GM12878 (cell line): Measurements from ENCODE around the gene NCDN. TPM values are rescaled to one million over a fixed set of nuclear protein-coding genes. Genes with fewer than 3 reads are reported as not detected.

ENCODE experiments used
- ATAC-seq: fragments of 200-7000 bp; cut with Tn5 transposase; 3 replicates; pipeline ENCODE4 v1.9.1; 2020; ENCODE audit warnings: mild to moderate bottlenecking, moderate library complexity
- BruUV-seq: library from RNA; stranded (reverse); fragments of 400-500 nt; replicated peaks from 2 replicates; lab custom pipeline; 2021; lab: Mats Ljungman, UMichigan
- CTCF ChIA-PET: fragments of 300-600 bp; sonication (Branson Sonifier 250); formaldehyde crosslinking; extraction: SDS; loops from one replicate; lab custom pipeline; 2021; ENCODE audit warnings: inconsistent platforms; lab: Yijun Ruan, JAX
- POLR2A ChIA-PET: fragments of 350-600 bp; formaldehyde crosslinking; extraction: SDS; loops from one replicate; lab custom pipeline; 2021; ENCODE audit warnings: inconsistent platforms; lab: Charles Lee
- RAD21 ChIA-PET: fragments of 300-600 bp; sonication (Branson Sonifier 250); formaldehyde crosslinking; loops from one replicate; lab custom pipeline; 2023; ENCODE audit warnings: antibody characterized with exemption; ENCODE audit not compliant: unreplicated experiment; lab: Charles Lee
- SMC1A ChIA-PET: fragments of 300-600 bp; sonication (Branson Sonifier 250); formaldehyde crosslinking; loops from one replicate; lab custom pipeline; 2023; ENCODE audit not compliant: unreplicated experiment, uncharacterized antibody; lab: Charles Lee
- DNase-seq: peaks from one replicate; pipeline ENCODE4 v3.0.0-alpha.2; 2011; ENCODE audit warnings: low read depth, low spot score
- FAIRE-seq: peaks from 3 replicates; lab custom pipeline; 2011; peaks lifted over from hg19 to GRCh38; lab: Jason Lieb, UNC
- H2AFZ ChIP-seq: 2 replicates; pipeline ENCODE4 v1.6.0; 2011; ENCODE audit warnings: low read depth, low read length, control low read depth; ENCODE audit not compliant: control insufficient read depth
- H3K27ac ChIP-seq: 2 replicates; pipeline ENCODE4 v1.5.1; 2011; ENCODE audit warnings: control low read depth; ENCODE audit not compliant: control insufficient read depth, insufficient read depth
- H3K27me3 ChIP-seq, 2 experiments: replicated peaks in 1 of 2; 2 replicates each; pipeline versions ENCODE4 v1.6.0 to v1.6.1; 2011; ENCODE audit warnings: low read length in 1 of 2; ENCODE audit not compliant: control insufficient read depth in 2 of 2, insufficient read depth in 2 of 2
- H3K36me3 ChIP-seq, 2 experiments: 2 replicates each; pipeline ENCODE4 v1.5.1; 2011; ENCODE audit warnings: low read length in 1 of 2; ENCODE audit not compliant: control insufficient read depth in 2 of 2, insufficient read depth in 2 of 2
- H3K4me1 ChIP-seq: 2 replicates; pipeline ENCODE4 v1.6.1; 2011; ENCODE audit warnings: mild to moderate bottlenecking, low read length, moderate library complexity, mixed read lengths; ENCODE audit not compliant: control insufficient read depth, insufficient read depth
- H3K4me2 ChIP-seq: 2 replicates; pipeline ENCODE4 v1.6.0; 2011; ENCODE audit warnings: control low read depth; ENCODE audit not compliant: control insufficient read depth, insufficient read depth
- H3K4me3 ChIP-seq: fragments of 200-600 bp; sonication (generic); 2 replicates; pipeline ENCODE4 v1.5.1; 2016
- H3K79me2 ChIP-seq: 2 replicates; pipeline ENCODE4 v1.6.0; 2011; ENCODE audit warnings: low read length; ENCODE audit not compliant: control insufficient read depth, insufficient read depth
- H3K9ac ChIP-seq: 2 replicates; pipeline ENCODE4 v1.8.0; 2011; ENCODE audit warnings: low read length, control low read depth, mixed read lengths; ENCODE audit not compliant: control insufficient read depth, insufficient read depth
- H3K9me3 ChIP-seq: replicated peaks from 3 replicates; pipeline ENCODE4 v1.5.1; 2011; ENCODE audit warnings: mild to moderate bottlenecking, low read length; ENCODE audit not compliant: control insufficient read depth, insufficient read depth
- H4K20me1 ChIP-seq: 2 replicates; pipeline ENCODE4 v1.6.0; 2011; ENCODE audit not compliant: control insufficient read depth, insufficient read depth
- BACH1 ChIP-seq: fragments of 450-650 bp; IDR thresholded peaks from 2 replicates; pipeline ENCODE4 v1.6.1; 2017; ENCODE audit warnings: mild to moderate bottlenecking, borderline replicate concordance
- DPF2 ChIP-seq: fragments of 450-650 bp; IDR thresholded peaks from 2 replicates; pipeline ENCODE4 v1.6.1; 2017; ENCODE audit warnings: mild to moderate bottlenecking
- SMAD1 ChIP-seq: fragments of 450-650 bp; IDR thresholded peaks from 2 replicates; pipeline ENCODE4 v1.6.1; 2018; ENCODE audit warnings: mild to moderate bottlenecking, low read depth; ENCODE audit not compliant: partially characterized antibody
- SMC3 ChIP-seq: IDR thresholded peaks from 2 replicates; pipeline ENCODE4 v1.6.1; 2011; ENCODE audit warnings: low read length, improper control_type of control experiment, borderline replicate concordance
- STAT1 ChIP-seq: fragments of 450-650 bp; conservative IDR thresholded peaks from 2 replicates; pipeline ENCODE4 v1.6.1; 2014; ENCODE audit warnings: antibody characterized with exemption, mild to moderate bottlenecking
- SUPT20H ChIP-seq: IDR thresholded peaks from 2 replicates; pipeline ENCODE4 v1.6.1; 2011; ENCODE audit warnings: low read depth, mild to moderate bottlenecking, low read length, moderate library complexity, borderline replicate concordance; ENCODE audit not compliant: control insufficient read depth
- ZZZ3 ChIP-seq: IDR thresholded peaks from 2 replicates; pipeline ENCODE4 v1.6.1; 2011; ENCODE audit warnings: low read depth; ENCODE audit not compliant: control insufficient read depth, insufficient read length
- WGBS: methylation state at CpG from one replicate; pipeline ENCODE4 v1.1.6; 2016; ENCODE audit warnings: low lambda C conversion rate; ENCODE audit not compliant: insufficient replicate concordance, insufficient coverage; ENCODE audit errors: missing lambda C conversion rate; 5-methylcytosine and 5-hydroxymethylcytosine counted together
- in situ Hi-C: fragments of 300-500 bp; cut with MboI; formaldehyde crosslinking; loops from 9 replicates; pipeline ENCODE4 v1.14.3; 2018; ENCODE audit warnings: mixed read lengths
- intact Hi-C: fragments of 100-400 bp; cut with micrococcal nuclease; formaldehyde crosslinking; loops from one replicate; pipeline ENCODE4 v1.14.2; 2022; ENCODE audit not compliant: unreplicated experiment
- polyA plus RNA-seq, 11 experiments: library from polyadenylated mRNA; depleted of rRNA in 4 of 11; unstranded in 6 of 11; stranded (reverse) in 5 of 11; fragments of >200 nt; fragmentation: Nextera tagmentation in 4 of 11; fragmentation: Illumina TruSeq in 1 of 11; extraction: Ambion mirVana in 4 of 11; extraction: Trizol in 1 of 11; gene quantifications; 1 replicate in 1 of 11; 2 replicates in 10 of 11; pipeline versions ENCODE4 v1.2.1 to v1.2.3, GENCODE V29; 2011 to 2016; ENCODE audit warnings: inconsistent platforms in 2 of 11, missing spikeins in 2 of 11, low read depth in 1 of 11
- total RNA-seq, 4 experiments: library from RNA; depleted of rRNA in 3 of 4; stranded (reverse); fragments of >200 nt in 3 of 4; fragmentation: Illumina TruSeq in 1 of 4; extraction: Trizol in 1 of 4; gene quantifications; 2 replicates each; pipeline versions ENCODE4 v1.2.1 to v1.2.3, GENCODE V29; 2013 to 2021
- TF ChIP-seq, protein P1 (sequence below): IDR thresholded peaks from 2 replicates; pipeline ENCODE4 v1.6.1; 2011; ENCODE audit warnings: borderline replicate concordance, low read depth, mild to moderate bottlenecking, moderate library complexity, mixed read lengths, low read length; ENCODE audit not compliant: insufficient read depth; ENCODE audit errors: extremely low read length
- TF ChIP-seq, protein P2 (sequence below): IDR thresholded peaks from 2 replicates; pipeline ENCODE4 v1.6.1; 2012; ENCODE audit warnings: improper control_type of control experiment, low read depth, low read length; ENCODE audit not compliant: insufficient replicate concordance

Gene NCDN
- total and polyA plus RNA-seq, 10 of the 15 experiments (the other 5 are each of a cell fraction or from before 2014, with no cell fraction given), result 1.8 to 25.5 (median 10.9) TPM

DNA sequence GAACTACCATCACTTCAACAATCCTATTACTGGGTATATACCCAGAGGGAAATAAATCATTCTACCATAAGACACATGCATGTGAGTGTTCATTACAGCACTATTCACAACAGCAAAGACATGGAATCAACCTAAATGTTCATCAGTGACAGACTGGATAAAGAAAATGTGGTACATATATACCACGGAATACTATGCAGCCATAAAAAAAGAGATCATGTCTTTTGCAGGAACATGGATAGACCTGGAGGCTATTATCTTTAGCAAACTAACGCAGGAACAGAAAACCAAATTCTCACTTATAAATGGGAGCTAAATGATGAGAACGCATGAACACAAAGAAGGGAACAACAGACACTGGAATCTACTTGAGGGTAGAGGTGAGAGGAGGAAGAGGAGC, 39.4 kb upstream of the NCDN start:
- RAD21 ChIA-PET, result interaction anchor here (1.2 kb wide), 1 partner anchor 65 kb away, joined by 3 read pairs; no protein-coding TSS in a partner anchor
- POLR2A ChIA-PET, result interaction anchor here (1.5 kb wide), 1 partner anchor 9 kb away, joined by 3 read pairs; no protein-coding TSS in a partner anchor
- Histone ChIP-seq H3K79me2 (peaks cover 2% of the 10 kb centered on the region), H3K9me3 (peaks cover 4% of the 10 kb centered on the region; the same call in 2 of the 3 replicates), H4K20me1 (no peaks in the 10 kb centered on the region), H3K9ac (no peak overlapping the region), H3K27ac (no peak overlapping the region), H3K4me2 (no peak overlapping the region), H3K36me3 (no peaks in the 10 kb centered on the region), H3K27me3 (no peaks in the 10 kb centered on the region), H2AFZ (no peak overlapping the region), H3K4me3 (no peak overlapping the region), H3K4me1 (no peaks in the 10 kb centered on the region)
- intact Hi-C loops, result no loop called here
- in situ Hi-C loops, result no loop called here
- no TSS peak for BruUV-seq
- WGBS, result 100% methylated on average over 3 of the region's 3 CpGs
- FAIRE-seq (no peak), DNase-seq (no peak), ATAC-seq (no peak)
- CTCF ChIA-PET, result interaction anchor here (0.6 to 1.3 kb wide), 6 partner anchors 9 to 251 kb away, joined by 3 read pairs; no protein-coding TSS in a partner anchor
- TF ChIP-seq SMC3 (no peak), SUPT20H (no peak), SMAD1 (no peak)
- TF ChIP-seq, protein P1, sequence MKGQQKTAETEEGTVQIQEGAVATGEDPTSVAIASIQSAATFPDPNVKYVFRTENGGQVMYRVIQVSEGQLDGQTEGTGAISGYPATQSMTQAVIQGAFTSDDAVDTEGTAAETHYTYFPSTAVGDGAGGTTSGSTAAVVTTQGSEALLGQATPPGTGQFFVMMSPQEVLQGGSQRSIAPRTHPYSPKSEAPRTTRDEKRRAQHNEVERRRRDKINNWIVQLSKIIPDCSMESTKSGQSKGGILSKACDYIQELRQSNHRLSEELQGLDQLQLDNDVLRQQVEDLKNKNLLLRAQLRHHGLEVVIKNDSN, result no peak
- SMC1A ChIA-PET, result interaction anchor here (1.4 to 1.9 kb wide), 3 partner anchors 10 to 17 kb away, joined by 3 to 6 read pairs (median 4); no protein-coding TSS in a partner anchor

DNA sequence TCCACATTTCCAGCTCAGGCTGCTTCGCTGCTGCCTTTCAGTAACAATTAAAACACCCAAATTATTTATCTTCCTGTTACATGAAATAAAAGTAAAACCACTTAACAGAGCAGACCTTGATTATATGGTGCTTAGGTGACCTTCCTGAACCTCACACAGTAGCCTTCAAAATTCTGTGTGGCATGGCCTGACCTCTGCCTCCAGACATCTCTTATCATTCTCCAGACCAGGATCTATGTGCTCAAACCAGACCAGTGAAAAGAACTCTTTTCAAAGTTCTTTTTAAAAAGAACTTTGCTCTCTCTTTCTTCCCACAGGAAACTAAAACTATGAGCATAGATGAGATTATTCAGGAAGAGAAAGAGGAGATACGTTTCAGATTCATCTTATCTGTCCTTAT, 38.2 kb upstream of the NCDN start:
- intact Hi-C loops (no loop called here), in situ Hi-C loops (no loop called here)
- 97% methylated on average over 2 of the region's 2 CpGs for WGBS
- no TSS peak for BruUV-seq
- FAIRE-seq (no peak), ATAC-seq (no peak), DNase-seq (no peak)
- ChIA-PET POLR2A (interaction anchor here (1.1 to 1.5 kb wide), 2 partner anchors 8 to 10 kb away, joined by 3 read pairs; no protein-coding TSS in a partner anchor), SMC1A (interaction anchor here (1.9 kb wide), 1 partner anchor 11 kb away, joined by 6 read pairs; no protein-coding TSS in a partner anchor), CTCF (interaction anchor here (0.9 to 1.1 kb wide), 3 partner anchors 67 to 197 kb away, joined by 3 read pairs; no protein-coding TSS in a partner anchor), RAD21 (interaction anchor here (1.0 kb wide), 1 partner anchor 16 kb away, joined by 3 read pairs; no protein-coding TSS in a partner anchor)
- Histone ChIP-seq H2AFZ (no peak overlapping the region), H3K9me3 (no peaks in the 10 kb centered on the region; the same call in 1 of the 3 replicates), H4K20me1 (no peaks in the 10 kb centered on the region), H3K27ac (no peak overlapping the region), H3K27me3 (no peaks in the 10 kb centered on the region), H3K9ac (no peak overlapping the region), H3K36me3 (no peaks in the 10 kb centered on the region), H3K79me2 (no peaks in the 10 kb centered on the region; the same call in none of the 2 replicates), H3K4me2 (no peak overlapping the region), H3K4me1 (no peaks in the 10 kb centered on the region), H3K4me3 (no peak overlapping the region)
- TF ChIP-seq STAT1 (no peak), BACH1 (no peak), DPF2 (no peak), ZZZ3 (no peak)
- TF ChIP-seq, protein P2, sequence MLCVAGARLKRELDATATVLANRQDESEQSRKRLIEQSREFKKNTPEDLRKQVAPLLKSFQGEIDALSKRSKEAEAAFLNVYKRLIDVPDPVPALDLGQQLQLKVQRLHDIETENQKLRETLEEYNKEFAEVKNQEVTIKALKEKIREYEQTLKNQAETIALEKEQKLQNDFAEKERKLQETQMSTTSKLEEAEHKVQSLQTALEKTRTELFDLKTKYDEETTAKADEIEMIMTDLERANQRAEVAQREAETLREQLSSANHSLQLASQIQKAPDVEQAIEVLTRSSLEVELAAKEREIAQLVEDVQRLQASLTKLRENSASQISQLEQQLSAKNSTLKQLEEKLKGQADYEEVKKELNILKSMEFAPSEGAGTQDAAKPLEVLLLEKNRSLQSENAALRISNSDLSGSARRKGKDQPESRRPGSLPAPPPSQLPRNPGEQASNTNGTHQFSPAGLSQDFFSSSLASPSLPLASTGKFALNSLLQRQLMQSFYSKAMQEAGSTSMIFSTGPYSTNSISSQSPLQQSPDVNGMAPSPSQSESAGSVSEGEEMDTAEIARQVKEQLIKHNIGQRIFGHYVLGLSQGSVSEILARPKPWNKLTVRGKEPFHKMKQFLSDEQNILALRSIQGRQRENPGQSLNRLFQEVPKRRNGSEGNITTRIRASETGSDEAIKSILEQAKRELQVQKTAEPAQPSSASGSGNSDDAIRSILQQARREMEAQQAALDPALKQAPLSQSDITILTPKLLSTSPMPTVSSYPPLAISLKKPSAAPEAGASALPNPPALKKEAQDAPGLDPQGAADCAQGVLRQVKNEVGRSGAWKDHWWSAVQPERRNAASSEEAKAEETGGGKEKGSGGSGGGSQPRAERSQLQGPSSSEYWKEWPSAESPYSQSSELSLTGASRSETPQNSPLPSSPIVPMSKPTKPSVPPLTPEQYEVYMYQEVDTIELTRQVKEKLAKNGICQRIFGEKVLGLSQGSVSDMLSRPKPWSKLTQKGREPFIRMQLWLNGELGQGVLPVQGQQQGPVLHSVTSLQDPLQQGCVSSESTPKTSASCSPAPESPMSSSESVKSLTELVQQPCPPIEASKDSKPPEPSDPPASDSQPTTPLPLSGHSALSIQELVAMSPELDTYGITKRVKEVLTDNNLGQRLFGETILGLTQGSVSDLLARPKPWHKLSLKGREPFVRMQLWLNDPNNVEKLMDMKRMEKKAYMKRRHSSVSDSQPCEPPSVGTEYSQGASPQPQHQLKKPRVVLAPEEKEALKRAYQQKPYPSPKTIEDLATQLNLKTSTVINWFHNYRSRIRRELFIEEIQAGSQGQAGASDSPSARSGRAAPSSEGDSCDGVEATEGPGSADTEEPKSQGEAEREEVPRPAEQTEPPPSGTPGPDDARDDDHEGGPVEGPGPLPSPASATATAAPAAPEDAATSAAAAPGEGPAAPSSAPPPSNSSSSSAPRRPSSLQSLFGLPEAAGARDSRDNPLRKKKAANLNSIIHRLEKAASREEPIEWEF, result no peak
